Umbilical cord (tissue), 2 donors: ENCODE data around the gene ITPRID2. TPM values are rescaled to one million over a fixed set of nuclear protein-coding genes. Genes with fewer than 3 reads are reported as not detected.
"Not testable (repeated sequence)": the region's sequence is repeated elsewhere in the genome, so short reads cannot be mapped to it uniquely, and the experiment has no call there.

Experiments used
- DNase-seq: peaks from one replicate; pipeline ENCODE4 v3.0.0-alpha.2; 2015; ENCODE audit warnings: low spot score
- total RNA-seq: library from RNA; depleted of rRNA; stranded (reverse); fragments of >200 nt; gene quantifications from one replicate; pipeline ENCODE4 v1.2.3, GENCODE V29; 2014; ENCODE audit warnings: low replicate concordance; ENCODE audit not compliant: insufficient read depth

The ITPRID2 gene
- total RNA-seq, 1 donor from 2014 or later, result 284 TPM

DNA sequence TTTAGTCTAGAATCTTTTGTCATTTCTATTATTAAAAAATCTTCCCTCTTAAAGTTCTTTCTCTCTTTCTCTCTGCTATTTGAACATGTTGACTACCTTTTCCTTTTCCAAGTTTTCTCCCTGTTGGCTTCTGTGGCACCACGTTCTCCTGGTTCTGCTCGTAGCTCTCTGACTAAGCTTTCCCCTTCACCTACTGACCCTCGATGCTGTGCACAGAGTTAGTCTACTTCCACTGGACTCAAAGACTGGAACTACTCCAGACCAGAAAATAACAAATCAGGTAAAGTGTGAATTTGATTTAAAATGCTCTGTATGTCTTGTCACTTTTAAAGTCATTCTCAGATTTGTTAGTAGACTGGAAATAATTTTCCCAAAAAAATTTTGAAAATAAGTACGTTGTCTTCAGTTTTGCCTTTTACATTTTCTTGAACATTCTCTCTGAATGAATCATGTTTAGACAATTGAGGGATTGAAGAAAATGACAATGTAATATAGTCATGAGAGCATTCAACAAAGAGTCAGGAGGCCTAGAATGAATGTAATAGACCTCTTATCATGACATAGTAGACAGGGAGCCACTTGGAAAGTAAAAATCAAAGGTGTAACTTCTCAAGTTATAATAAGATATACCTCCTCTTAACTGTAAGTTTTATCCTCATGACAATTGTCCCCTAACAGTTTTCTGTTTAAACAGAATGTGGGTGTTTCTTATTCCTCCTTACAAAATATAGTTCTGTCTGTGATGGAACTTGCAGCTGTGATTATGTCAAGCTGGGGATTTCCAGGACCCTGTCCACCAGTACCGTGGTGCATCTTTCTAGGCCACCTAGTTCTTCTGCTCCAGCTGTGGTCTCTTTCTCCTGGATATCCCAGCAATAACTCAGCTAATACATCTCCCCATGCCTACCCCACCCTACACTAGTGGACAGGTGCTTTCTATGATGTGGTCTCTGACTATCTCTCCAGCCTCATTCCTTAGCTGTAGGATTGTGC is 25.5 kb downstream of the ITPRID2 start:
- DNase-seq, result no peak

GRCh38 chr2:181918188-181918587 is 26.7 kb downstream of the ITPRID2 start:
- DNase-seq, result no peak

GRCh38 chr2:181923121-181923520 is 31.6 kb downstream of the ITPRID2 start:
- no peak for DNase-seq

DNA sequence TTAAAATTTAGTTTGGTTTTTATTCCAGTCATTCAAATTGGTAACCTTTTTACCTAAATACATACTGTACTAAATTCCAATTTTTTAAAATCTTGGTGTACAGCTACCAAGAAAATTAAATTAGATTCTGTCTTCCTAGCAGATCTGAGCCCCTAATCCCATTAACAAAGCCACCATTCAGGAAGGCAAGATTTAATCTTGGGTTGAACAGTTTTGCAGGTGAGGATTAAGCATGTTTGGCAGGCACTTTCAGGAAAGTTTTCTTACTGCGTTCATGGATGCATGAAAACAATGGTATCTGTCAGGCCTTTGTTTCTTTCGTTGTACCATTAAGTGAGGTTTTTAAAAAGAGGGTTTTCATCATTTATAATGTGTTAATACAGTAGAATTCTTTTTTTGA is 32.8 kb downstream of the ITPRID2 start:
- DNase-seq, result no peak

GRCh38 chr2:181934694-181935093 is 43.2 kb downstream of the ITPRID2 start:
- no peak for DNase-seq

DNA sequence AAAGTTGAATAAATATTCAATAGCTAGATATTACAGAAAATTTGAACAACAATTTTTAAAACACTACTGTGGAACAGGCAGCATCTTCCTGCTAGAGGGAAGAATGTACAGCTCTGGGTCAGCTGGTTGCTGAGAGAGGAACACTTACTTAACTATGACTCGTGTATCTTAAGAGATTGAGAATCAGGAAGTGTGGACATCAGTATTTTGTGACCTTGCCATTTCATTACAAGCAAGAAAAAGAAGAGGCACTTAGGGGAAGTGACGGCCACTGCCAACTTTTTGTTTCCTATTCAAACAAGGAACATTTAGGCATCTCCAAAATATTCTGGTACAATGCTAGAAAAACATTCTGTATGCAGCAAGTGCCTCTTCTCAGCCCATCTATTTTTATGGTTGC is 45.9 kb downstream of the ITPRID2 start:
- peak; percentile 32 for DNase-seq

GRCh38 chr2:181943411-181944124 is 52.0 kb downstream of the ITPRID2 start:
- DNase-seq, result peak; percentile 41

GRCh38 chr2:181944164-181944913 is 52.8 kb downstream of the ITPRID2 start:
- no peak for DNase-seq

GRCh38 chr2:181944914-181945291 is 53.4 kb downstream of the ITPRID2 start:
- no peak for DNase-seq

GRCh38 chr2:181946444-181947127 is 55.1 kb downstream of the ITPRID2 start:
- no peak for DNase-seq

DNA sequence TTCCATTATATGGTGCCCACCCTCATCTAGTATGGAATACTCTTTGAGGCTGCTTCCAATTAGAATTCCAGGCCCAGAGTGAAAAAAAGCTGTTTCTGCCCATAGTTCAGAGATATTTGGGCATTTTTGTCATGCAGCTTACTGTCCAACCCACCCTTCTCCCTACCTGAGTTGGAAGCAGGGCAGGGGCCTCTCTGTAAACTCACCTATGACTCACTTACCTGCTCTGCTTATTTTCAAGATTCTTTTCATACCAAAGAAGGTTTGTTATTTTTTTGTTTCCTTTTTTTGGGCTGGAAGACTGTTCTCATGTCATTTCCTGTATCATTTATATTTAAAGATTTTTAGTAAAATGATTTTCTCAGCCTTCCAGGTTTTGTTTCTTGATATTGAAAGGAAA is 55.7 kb downstream of the ITPRID2 start:
- DNase-seq, result peak; percentile 43

GRCh38 chr2:181948227-181948626 is 56.7 kb downstream of the ITPRID2 start:
- no peak for DNase-seq

DNA sequence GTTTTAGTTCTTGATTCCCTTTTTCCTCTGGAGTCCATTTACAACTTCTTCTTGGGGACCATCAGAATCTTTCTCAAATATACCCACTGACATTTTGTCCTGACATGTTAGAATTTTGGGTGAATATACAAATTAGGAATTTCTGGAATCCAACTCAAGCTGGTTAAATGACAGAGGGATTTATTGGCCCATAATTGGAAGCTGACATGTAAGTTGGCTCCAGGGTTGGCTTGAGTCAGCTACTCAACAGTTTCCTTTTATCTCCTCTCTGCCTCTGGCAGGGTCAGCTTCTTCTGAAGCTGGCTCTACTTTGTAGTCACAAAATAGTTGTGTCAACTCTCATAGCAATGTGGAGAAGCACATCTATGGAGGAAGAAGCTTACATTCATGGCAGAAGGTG is 57.5 kb downstream of the ITPRID2 start:
- no peak for DNase-seq

- peak; percentile 40 for DNase-seq
Measured at GRCh38 chr2:181952404-181953226, 61.1 kb downstream of the ITPRID2 start.

- DNase-seq, result peak; percentile 59
Measured at GRCh38 chr2:181953881-181954537, 62.5 kb downstream of the ITPRID2 start.

GRCh38 chr2:181954538-181954883 is 63.0 kb downstream of the ITPRID2 start:
- DNase-seq, result no peak

- DNase-seq, result no peak
Measured at GRCh38 chr2:181955010-181955409, 63.5 kb downstream of the ITPRID2 start.

DNA sequence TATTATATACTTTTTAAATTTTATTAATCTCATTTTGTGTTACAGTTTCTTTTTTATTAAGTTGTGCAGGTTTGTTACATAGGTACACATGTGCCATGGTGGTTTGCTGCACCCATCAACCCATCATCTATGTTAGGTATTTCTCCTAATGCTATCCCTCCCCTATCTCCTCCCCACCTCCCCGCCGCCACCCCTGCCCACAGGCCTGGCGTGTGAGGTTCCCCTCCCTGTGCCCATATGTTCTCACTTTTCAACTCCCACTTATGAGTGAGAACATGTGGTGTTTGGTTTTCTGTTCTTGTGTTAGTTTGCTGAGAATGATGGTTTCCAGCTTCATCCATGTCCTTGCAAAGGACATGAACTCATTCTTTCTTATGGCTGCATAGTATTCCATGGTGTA is 64.3 kb downstream of the ITPRID2 start:
- not testable (repeated sequence) for DNase-seq

DNA sequence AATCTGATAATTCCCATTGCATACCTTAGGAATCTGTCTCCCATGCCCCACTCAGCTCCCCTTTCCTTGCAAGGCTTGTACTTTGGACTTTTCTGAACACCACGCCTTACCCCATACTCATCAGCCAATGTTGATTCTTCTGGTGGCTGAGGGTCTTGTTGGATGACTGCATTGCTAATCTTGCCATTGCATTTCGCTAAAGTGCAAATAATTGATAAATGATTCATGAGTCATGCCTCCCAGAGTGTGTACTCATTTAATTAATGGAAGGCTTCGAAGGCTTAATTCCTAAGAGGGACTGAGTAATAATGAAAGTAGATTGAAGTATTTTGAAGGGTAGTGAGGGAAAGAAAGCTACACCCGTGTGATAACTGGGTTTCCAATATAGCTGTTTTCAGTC is 66.1 kb downstream of the ITPRID2 start:
- no peak for DNase-seq

GRCh38 chr2:181958726-181959125 is 67.2 kb downstream of the ITPRID2 start:
- no peak for DNase-seq
